ENCODE results near the gene SIT1.

Gene SIT1

DNA sequence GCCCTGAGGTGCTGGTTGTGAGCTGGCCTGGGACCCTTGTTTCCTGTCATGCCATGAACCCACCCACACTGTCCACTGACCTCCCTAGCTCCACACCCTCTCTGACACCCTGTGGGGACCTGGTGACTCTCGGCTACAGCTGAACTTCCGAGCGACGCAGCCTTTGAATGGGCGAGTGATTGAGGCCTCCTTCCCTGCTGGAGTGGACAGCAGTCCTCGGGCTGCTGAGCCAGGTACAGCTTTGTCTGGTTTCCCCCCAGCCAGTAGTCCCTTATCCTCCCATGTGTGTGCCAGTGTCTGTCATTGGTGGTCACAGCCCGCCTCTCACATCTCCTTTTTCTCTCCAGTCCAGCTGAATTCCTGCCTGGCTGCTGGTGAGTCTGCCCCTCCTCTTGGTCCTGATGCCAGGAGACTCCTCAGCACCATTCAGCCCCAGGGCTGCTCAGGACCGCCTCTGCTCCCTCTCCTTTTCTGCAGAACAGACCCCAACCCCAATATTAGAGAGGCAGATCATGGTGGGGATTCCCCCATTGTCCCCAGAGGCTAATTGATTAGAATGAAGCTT lies 29.1 kb upstream of the SIT1 start:
- DNase-seq (ENCODE audit: low read depth in 1 of 2, low spot score in 1 of 2) = no peak
- in situ Hi-C loops (cut with HindIII; ENCODE audit: low pct_unique_long_range_greater_than_20kb, low sequenced_read_pairs) = no loop called here

DNA sequence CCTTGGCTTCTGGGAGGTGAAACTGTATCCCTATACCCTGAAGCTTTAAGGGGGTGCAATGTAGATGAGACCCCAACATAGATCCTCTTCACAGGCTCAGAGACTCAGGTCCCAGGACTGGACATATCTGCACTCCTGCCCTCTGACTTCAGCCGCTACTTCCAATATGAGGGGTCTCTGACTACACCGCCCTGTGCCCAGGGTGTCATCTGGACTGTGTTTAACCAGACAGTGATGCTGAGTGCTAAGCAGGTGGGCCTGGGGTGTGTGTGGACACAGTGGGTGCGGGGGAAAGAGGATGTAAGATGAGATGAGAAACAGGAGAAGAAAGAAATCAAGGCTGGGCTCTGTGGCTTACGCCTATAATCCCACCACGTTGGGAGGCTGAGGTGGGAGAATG lies 28.4 kb upstream of the SIT1 start:
- TF ChIP-seq JUND (IDR thresholded peaks at IDR 0.05; ENCODE audit: low read depth) = no peak

More for the DNA sequence above, 29.1 kb upstream of the SIT1 start:
- no peak for TF ChIP-seq JUND (IDR thresholded peaks at IDR 0.05; ENCODE audit: low read depth)

DNA sequence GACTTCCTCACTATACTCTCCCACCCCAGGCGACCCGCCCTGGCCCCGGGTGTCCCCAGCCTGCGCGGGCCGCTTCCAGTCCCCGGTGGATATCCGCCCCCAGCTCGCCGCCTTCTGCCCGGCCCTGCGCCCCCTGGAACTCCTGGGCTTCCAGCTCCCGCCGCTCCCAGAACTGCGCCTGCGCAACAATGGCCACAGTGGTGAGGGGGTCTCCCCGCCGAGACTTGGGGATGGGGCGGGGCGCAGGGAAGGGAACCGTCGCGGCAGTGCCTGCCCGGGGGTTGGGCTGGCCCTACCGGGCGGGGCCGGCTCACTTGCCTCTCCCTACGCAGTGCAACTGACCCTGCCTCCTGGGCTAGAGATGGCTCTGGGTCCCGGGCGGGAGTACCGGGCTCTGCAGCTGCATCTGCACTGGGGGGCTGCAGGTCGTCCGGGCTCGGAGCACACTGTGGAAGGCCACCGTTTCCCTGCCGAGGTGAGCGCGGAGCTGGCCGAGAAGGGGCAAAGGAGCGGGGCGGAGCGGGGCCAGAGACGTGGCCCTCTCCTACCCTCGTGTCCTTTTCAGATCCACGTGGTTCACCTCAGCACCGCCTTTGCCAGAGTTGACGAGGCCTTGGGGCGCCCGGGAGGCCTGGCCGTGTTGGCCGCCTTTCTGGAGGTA lies 25.1 kb upstream of the SIT1 start:
- no peak for DNase-seq (ENCODE audit: low read depth in 1 of 2, low spot score in 1 of 2)
- no peak for TF ChIP-seq JUND (IDR thresholded peaks at IDR 0.05; ENCODE audit: low read depth)
- in situ Hi-C loops (cut with HindIII; ENCODE audit: low pct_unique_long_range_greater_than_20kb, low sequenced_read_pairs) = no loop called here

More for the DNA sequence above, 28.4 kb upstream of the SIT1 start:
- in situ Hi-C loops (cut with HindIII; ENCODE audit: low pct_unique_long_range_greater_than_20kb, low sequenced_read_pairs) = no loop called here
- no peak for DNase-seq (ENCODE audit: low read depth in 1 of 2, low spot score in 1 of 2)

DNA sequence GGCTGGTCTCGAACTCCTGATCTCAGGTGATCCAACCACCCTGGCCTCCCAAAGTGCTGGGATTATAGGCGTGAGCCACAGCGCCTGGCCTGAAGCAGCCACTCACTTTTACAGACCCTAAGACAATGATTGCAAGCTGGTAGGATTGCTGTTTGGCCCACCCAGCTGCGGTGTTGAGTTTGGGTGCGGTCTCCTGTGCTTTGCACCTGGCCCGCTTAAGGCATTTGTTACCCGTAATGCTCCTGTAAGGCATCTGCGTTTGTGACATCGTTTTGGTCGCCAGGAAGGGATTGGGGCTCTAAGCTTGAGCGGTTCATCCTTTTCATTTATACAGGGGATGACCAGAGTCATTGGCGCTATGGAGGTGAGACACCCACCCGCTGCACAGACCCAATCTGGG lies 24.5 kb upstream of the SIT1 start:
- no peak for TF ChIP-seq JUND (IDR thresholded peaks at IDR 0.05; ENCODE audit: low read depth)
- no peak for DNase-seq (ENCODE audit: low read depth in 1 of 2, low spot score in 1 of 2)
- in situ Hi-C loops (cut with HindIII; ENCODE audit: low pct_unique_long_range_greater_than_20kb, low sequenced_read_pairs) = no loop called here

DNA sequence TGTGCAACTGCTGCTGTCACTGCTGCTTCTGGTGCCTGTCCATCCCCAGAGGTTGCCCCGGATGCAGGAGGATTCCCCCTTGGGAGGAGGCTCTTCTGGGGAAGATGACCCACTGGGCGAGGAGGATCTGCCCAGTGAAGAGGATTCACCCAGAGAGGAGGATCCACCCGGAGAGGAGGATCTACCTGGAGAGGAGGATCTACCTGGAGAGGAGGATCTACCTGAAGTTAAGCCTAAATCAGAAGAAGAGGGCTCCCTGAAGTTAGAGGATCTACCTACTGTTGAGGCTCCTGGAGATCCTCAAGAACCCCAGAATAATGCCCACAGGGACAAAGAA lies 23.3 kb upstream of the SIT1 start:
- in situ Hi-C loops (cut with HindIII; ENCODE audit: low pct_unique_long_range_greater_than_20kb, low sequenced_read_pairs) = no loop called here
- no peak for TF ChIP-seq JUND (IDR thresholded peaks at IDR 0.05; ENCODE audit: low read depth)
- no peak for DNase-seq (ENCODE audit: low read depth in 1 of 2, low spot score in 1 of 2)

DNA sequence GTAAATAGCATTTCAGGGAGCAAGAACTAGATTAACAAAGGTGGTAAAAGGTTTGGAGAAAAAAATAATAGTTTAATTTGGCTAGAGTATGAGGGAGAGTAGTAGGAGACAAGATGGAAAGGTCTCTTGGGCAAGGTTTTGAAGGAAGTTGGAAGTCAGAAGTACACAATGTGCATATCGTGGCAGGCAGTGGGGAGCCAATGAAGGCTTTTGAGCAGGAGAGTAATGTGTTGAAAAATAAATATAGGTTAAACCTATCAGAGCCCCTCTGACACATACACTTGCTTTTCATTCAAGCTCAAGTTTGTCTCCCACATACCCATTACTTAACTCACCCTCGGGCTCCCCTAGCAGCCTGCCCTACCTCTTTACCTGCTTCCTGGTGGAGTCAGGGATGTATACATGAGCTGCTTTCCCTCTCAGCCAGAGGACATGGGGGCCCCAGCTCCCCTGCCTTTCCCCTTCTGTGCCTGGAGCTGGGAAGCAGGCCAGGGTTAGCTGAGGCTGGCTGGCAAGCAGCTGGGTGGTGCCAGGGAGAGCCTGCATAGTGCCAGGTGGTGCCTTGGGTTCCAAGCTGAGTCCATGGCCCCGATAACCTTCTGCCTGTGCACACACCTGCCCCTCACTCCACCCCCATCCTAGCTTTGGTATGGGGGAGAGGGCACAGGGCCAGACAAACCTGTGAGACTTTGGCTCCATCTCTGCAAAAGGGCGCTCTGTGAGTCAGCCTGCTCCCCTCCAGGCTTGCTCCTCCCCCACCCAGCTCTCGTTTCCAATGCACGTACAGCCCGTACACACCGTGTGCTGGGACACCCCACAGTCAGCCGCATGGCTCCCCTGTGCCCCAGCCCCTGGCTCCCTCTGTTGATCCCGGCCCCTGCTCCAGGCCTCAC lies 22.6 kb upstream of the SIT1 start, which contains the start of gene CA9:
Gene CA9 (plus strand): TSS at position 797 of the 893 bp plus-strand sequence. CDS start 32 bp downstream, at position 829.
- DNase-seq (ENCODE audit: low read depth in 1 of 2, low spot score in 1 of 2) = no peak
- no peak for TF ChIP-seq JUND (IDR thresholded peaks at IDR 0.05; ENCODE audit: low read depth)
- in situ Hi-C loops (cut with HindIII; ENCODE audit: low pct_unique_long_range_greater_than_20kb, low sequenced_read_pairs) = no loop called here

DNA sequence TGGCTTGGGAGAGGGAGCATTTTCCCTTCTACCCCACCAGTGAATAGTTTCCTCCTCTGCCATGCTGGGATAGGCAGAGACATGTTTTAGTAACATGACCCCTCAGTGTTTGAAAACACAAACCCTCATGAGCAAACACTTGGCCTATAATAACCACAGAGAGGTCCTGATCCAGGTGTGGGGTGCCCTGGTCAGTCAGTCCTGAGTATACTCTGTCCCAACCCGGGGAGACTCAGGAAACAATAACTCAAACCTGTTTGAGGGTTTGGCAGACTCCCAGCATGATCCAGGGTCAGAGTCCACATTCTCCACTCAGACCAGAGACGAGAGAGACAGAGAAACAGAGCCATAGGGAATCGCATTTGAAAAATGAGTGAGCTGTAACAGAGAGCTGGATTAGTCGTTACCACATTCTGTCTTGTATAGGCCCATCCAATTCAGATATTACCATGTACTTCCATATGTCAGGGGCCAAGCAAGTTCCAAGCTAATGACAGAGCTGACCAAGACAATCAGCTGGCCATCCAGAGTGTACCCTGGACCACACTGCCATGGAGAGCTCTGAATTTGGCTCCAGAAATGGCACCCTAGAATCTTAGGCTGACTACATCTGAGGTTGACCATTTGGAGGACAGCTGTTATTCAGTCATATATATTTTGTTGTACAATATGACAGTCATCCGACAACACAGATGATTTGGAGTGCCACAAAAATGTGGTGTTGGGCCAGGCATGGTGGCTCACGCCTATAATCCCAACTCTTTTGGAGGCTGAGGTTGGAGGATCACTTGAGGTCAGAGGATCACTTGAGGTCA lies 18.8 kb upstream of the SIT1 start:
- in situ Hi-C loops (cut with HindIII; ENCODE audit: low pct_unique_long_range_greater_than_20kb, low sequenced_read_pairs) = no loop called here
- no peak for TF ChIP-seq JUND (IDR thresholded peaks at IDR 0.05; ENCODE audit: low read depth)
- peak in 1 of 2 experiments; percentile 93 for DNase-seq (ENCODE audit: low read depth in 1 of 2, low spot score in 1 of 2)

DNA sequence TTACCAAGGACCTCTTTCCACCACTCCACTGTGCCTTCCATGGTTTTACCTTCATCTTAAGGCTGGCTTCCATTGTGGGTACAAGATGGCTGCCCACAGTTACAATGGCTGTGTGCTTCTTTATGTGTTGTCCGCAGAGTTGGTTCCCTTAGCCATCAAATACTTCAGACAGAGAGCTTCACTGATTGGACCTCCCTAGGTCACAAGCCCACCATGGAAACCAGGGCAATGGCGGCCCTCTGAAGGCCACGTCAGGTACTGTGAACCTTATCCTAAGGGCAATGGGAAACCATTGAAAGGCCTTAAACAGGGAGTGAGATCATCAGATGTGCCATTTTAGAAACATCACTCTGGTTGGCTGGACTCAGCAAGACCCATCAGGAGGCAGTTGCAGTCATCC lies 17.2 kb upstream of the SIT1 start:
- in situ Hi-C loops (cut with HindIII; ENCODE audit: low pct_unique_long_range_greater_than_20kb, low sequenced_read_pairs) = no loop called here
- no peak for DNase-seq (ENCODE audit: low read depth in 1 of 2, low spot score in 1 of 2)
- TF ChIP-seq JUND (IDR thresholded peaks at IDR 0.05; ENCODE audit: low read depth) = no peak

DNA sequence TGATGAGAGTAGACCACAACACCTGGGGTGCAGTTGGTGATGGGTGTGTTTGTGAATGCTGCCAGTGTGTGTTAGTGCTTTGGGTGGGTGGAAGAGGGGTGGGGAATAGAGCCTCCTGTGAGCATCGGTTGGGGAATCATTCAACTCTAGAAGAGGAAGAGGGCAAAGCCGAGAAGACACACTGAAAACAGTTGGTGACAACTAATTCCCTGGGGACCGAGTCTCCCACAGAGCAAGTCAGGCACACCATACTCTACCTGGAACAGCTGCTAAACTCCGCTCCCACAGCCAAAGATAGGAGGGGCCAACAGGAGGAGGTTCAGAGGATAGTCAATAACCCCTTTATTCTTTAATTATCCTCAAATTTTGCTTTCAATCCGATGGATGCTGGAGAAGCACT lies 15.8 kb upstream of the SIT1 start:
- in situ Hi-C loops (cut with HindIII; ENCODE audit: low pct_unique_long_range_greater_than_20kb, low sequenced_read_pairs) = no loop called here
- TF ChIP-seq JUND (IDR thresholded peaks at IDR 0.05; ENCODE audit: low read depth) = no peak

DNA sequence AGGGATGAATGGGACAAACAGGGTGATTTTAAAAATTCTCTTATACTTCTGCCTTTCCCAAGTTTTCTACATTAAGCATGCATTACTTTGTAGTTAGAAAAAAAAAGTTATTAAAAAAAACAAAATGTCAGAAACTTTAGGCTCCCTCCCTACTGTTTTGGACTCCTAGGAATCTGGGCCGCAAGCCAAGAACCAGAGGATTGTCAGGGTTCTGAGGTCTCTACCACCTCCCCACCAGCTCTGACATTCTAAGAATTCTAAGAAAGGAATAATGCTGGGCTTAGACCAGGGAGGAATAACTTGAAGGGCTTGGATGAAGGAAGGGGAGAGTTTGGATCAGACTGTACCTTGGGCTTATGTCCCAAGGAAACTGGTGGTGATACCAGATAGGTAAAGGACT lies 15.3 kb upstream of the SIT1 start:
- in situ Hi-C loops (cut with HindIII; ENCODE audit: low pct_unique_long_range_greater_than_20kb, low sequenced_read_pairs) = no loop called here
- DNase-seq (ENCODE audit: low read depth in 1 of 2, low spot score in 1 of 2) = no peak
- no peak for TF ChIP-seq JUND (IDR thresholded peaks at IDR 0.05; ENCODE audit: low read depth)

More for the DNA sequence above, 15.8 kb upstream of the SIT1 start:
- DNase-seq (ENCODE audit: low read depth in 1 of 2, low spot score in 1 of 2) = no peak

DNA sequence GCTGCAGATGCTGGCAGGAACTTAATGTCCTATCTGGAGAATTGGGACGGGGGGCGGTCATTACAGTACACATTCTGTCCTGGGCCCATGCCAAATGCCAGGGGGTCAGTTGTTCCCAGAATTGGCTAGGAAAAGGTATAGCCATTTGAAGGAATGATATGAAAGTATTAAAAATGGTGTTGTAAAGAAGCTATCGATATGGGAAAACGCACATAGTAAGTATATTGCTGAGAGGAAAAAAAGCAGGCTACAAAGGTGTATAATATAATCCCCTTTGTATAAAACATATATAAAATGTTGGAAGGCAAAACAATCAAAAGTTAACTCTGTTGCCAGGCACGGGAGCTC lies 14.7 kb upstream of the SIT1 start:
- in situ Hi-C loops (cut with HindIII; ENCODE audit: low pct_unique_long_range_greater_than_20kb, low sequenced_read_pairs) = no loop called here
- no peak for DNase-seq (ENCODE audit: low read depth in 1 of 2, low spot score in 1 of 2)
- TF ChIP-seq JUND (IDR thresholded peaks at IDR 0.05; ENCODE audit: low read depth) = no peak

Data from T47D (cell line).